NCI-H1105 (cell line): Measurements from ENCODE around the gene EFNA5.
"Not testable (repeated sequence)": the region's sequence is repeated elsewhere in the genome, so short reads cannot be mapped to it uniquely, and the experiment has no call there.

Experiments
- DNase-seq: peaks from one replicate; lab custom pipeline; 2025; lab: John Stamatoyannopoulos, UW

EFNA5 gene

DNA sequence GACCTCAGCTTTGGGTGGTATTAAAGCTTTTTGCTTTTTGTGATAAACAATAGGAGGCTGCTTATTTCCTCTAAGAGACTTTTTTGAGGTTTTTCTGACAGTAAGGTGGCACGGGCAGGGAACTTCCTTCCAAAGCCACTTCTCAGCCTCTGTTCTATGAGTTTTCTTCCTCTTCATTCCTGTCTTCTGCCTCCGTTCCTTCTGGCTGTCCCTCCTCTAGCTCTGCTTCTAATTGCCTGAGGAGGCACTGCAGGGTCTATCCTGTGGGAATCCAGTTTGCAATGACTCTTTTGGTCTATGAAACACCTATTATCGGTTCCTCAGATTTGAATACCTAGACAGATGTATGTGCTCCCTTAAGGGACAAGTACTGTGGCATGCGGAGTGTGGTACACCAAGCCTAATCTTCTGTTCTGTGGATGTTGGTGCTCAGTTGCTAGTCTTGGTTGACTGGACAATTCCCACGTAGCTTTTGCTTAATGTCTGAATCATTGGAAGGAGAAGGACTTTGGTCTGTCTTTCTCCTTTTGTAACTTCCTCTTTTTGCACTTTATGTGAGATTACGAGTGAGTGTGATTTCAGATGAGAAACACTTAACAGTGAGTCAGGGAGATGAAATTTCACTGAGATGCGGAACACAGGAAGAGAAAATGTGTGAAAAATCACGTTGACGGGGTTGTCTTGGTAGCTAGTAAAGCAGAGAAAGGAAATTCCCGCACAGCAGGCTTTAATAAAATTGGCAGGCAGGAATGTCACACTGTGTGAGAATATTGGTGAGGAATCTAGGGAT lies 305.2 kb downstream of the EFNA5 start:
- no peak for DNase-seq

- no peak for DNase-seq
Measured at GRCh38 chr5:107364443-107365319, 306.1 kb downstream of the EFNA5 start.

- no peak for DNase-seq
Measured at GRCh38 chr5:107363768-107364167, 307.0 kb downstream of the EFNA5 start.

- no peak for DNase-seq
Measured at GRCh38 chr5:107361945-107362344, 308.8 kb downstream of the EFNA5 start.

- no peak for DNase-seq
Measured at GRCh38 chr5:107359916-107360234, 310.9 kb downstream of the EFNA5 start.

- no peak for DNase-seq
Measured at GRCh38 chr5:107359033-107359915, 311.5 kb downstream of the EFNA5 start.

- DNase-seq: no peak
Measured at GRCh38 chr5:107356891-107357290, 313.8 kb downstream of the EFNA5 start.

DNA sequence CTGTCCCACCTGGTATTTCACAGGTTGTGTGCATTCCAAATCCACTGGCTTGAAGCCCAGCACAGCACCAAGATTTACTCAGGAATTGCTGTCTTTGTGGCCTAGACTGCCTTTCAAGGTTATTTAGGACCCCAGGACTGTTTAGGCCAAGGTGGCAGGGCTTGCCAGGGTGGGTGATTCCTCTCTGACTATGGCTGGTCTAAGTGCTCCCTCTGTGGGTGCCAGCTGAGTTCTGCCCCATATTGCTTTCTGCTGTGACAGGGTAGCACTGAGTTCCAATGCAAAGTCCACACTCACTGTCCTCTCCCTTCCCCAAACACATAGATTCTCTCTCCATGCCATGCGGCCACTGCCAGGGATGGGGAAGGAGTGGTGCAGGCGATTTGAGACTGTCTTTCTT lies 318.2 kb downstream of the EFNA5 start:
- DNase-seq: no peak

DNA sequence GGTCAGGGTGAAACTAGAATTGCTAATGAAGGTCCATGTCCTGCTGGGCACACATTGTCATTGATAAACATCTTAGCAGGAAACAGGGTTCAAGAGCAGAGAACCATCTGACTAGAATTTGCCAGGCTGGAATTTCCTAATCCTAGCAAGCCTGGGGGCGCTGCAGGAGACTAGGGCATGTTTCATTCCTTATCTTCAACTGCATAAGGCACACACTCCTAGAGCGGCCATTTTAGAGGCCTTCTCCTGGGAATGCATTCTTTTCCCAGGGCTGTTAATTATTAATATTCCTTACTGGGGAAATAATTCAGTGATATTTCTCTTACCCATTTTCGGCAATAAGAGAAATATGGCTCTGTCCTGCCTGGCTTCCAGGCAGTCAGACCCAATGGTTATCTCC lies 324.2 kb downstream of the EFNA5 start:
- not testable (repeated sequence) for DNase-seq

- no peak for DNase-seq
Measured at GRCh38 chr5:107342371-107342770, 328.4 kb downstream of the EFNA5 start.

GRCh38 chr5:107341376-107342084 lies 329.2 kb downstream of the EFNA5 start:
- no peak for DNase-seq

DNA sequence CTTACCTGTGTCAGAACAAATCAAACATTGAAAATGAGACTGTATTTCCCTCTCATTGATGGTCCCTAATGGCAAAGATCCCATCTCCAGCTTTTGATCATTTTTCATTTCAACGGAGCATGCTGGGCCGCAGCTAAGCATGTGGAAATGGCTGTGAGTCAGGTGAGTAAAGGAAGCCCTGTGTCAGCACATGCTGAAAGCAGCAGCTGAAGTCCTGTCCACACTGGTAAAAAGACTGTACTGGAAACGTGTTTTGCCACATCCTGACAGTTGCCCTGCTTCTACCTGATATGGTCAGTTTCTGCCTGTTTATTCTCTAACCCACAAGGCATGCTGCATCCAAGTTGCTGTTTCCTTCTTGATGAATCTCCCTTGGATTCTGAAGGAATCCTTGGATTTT lies 330.1 kb downstream of the EFNA5 start:
- DNase-seq: no peak

- DNase-seq: no peak
Measured at GRCh38 chr5:107338335-107338734, 332.4 kb downstream of the EFNA5 start.

- DNase-seq: no peak
Measured at GRCh38 chr5:107337281-107337680, 333.5 kb downstream of the EFNA5 start.

- DNase-seq: no peak
Measured at GRCh38 chr5:107331882-107332281, 338.9 kb downstream of the EFNA5 start.

- no peak for DNase-seq
Measured at GRCh38 chr5:107331312-107331711, 339.4 kb downstream of the EFNA5 start.

DNA sequence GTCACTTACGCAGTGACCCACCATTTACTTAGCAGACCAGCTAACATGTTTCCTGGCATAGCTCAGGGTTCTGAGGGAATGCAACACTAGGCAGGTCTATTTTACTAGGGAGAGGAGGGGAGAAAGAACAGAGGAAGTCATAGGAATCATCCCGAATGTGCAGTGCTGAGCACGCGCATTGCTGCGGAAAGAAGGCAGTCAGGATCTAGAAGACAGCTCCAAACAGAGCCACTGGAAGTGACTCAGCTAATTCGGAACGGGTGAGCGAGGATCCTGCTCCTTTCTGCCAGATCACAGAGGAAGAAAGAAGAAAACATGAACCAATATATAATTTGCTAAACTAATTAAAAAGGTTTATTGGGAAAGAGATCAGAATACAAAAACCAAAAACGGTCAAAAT lies 339.8 kb downstream of the EFNA5 start:
- no peak for DNase-seq

- no peak for DNase-seq
Measured at GRCh38 chr5:107329850-107330249, 340.9 kb downstream of the EFNA5 start.
